Fibroblast of lung (primary cell): ENCODE measurements around the gene FGGY. TPM values are rescaled to one million over a fixed set of nuclear protein-coding genes. Genes with fewer than 3 reads are reported as not detected.

Experiments
- DNase-seq, 2 donors: peaks; one replicate each; pipeline versions ENCODE4 v3.0.0 to v3.0.0-alpha.2; 2010; ENCODE audit warnings: low read depth in 2 of 2
- H2AFZ ChIP-seq: 2 replicates; pipeline ENCODE4 v1.5.1; 2012; ENCODE audit warnings: low read length, control low read depth, inconsistent platforms
- H3K27ac ChIP-seq: 2 replicates; pipeline ENCODE4 v1.5.1; 2011; ENCODE audit warnings: low read length, control low read depth; ENCODE audit not compliant: insufficient read depth
- H3K27me3 ChIP-seq: 2 replicates; pipeline ENCODE4 v1.5.1; 2011; ENCODE audit warnings: mild to moderate bottlenecking, low read length; ENCODE audit not compliant: control insufficient read depth, insufficient read depth
- H3K36me3 ChIP-seq: 2 replicates; pipeline ENCODE4 v1.5.1; 2011; ENCODE audit warnings: low read length; ENCODE audit not compliant: control insufficient read depth, insufficient read depth
- H3K4me1 ChIP-seq: 2 replicates; pipeline ENCODE4 v1.5.1; 2011; ENCODE audit warnings: low read length; ENCODE audit not compliant: control insufficient read depth, insufficient read depth; ENCODE audit errors: extremely low read depth
- H3K4me2 ChIP-seq: 2 replicates; pipeline ENCODE4 v1.5.1; 2011; ENCODE audit warnings: low read length, control low read depth; ENCODE audit not compliant: insufficient read depth; ENCODE audit errors: extremely low read depth
- H3K4me3 ChIP-seq, 4 experiments: fragments of 200-600 bp in 1 of 4; sonication (generic) in 1 of 4; replicated peaks in 1 of 4; 2 replicates each; pipeline ENCODE4 v1.5.1; 2011 to 2016; ENCODE audit warnings: low read length in 4 of 4, low read depth in 3 of 4, mild to moderate bottlenecking in 3 of 4, control low read depth in 2 of 4, inconsistent platforms in 1 of 4, mixed read lengths in 1 of 4; ENCODE audit not compliant: insufficient read depth in 1 of 4; ENCODE audit errors: control extremely low read depth in 1 of 4
- H3K79me2 ChIP-seq: 2 replicates; pipeline ENCODE4 v1.5.1; 2012; ENCODE audit warnings: mild to moderate bottlenecking, low read length, inconsistent platforms; ENCODE audit not compliant: control insufficient read depth, insufficient read depth
- H3K9ac ChIP-seq: 2 replicates; pipeline ENCODE4 v1.5.1; 2011; ENCODE audit warnings: mild to moderate bottlenecking, low read length, control low read depth; ENCODE audit not compliant: insufficient read depth
- H3K9me3 ChIP-seq: 2 replicates; pipeline ENCODE4 v1.5.1; 2012; ENCODE audit warnings: low read depth, low read length; ENCODE audit not compliant: control insufficient read depth, insufficient read depth
- H4K20me1 ChIP-seq: 2 replicates; pipeline ENCODE4 v1.5.1; 2011; ENCODE audit warnings: low read length; ENCODE audit not compliant: control insufficient read depth, insufficient read depth; ENCODE audit errors: extremely low read depth
- EZH2 ChIP-seq: IDR thresholded peaks from 2 replicates; pipeline ENCODE4 v1.5.1; 2012; ENCODE audit warnings: low read length, control low read depth, mild to moderate bottlenecking; ENCODE audit errors: missing control alignments
- polyA plus RNA-seq, 2 donors: library from polyadenylated mRNA; depleted of rRNA in 1 of 2; stranded (reverse) in 1 of 2; unstranded in 1 of 2; fragments of >200 nt; gene quantifications; 2 replicates each; pipeline ENCODE4 v1.2.1, GENCODE V29; 2011 to 2012; ENCODE audit warnings: missing spikeins in 1 of 2
- total RNA-seq: library from RNA; depleted of rRNA; stranded (reverse); fragments of >200 nt; gene quantifications from 2 replicates; pipeline ENCODE4 v1.2.1, GENCODE V29; 2014
- TF ChIP-seq, protein P1 (sequence below), 2 donors: IDR thresholded peaks in 1 of 2; conservative IDR thresholded peaks in 1 of 2; 1 replicate in 1 of 2; 2 replicates in 1 of 2; pipeline ENCODE4 v1.5.1; 2011 to 2012; ENCODE audit warnings: low read length in 2 of 2, control low read depth in 1 of 2, inconsistent platforms in 1 of 2, low read depth in 1 of 2, mild to moderate bottlenecking in 1 of 2

The FGGY gene
- total and polyA plus RNA-seq, 2 donors (not counting 1 experiment from before 2014, with no cell fraction given), result 9.5 to 32.4 TPM

DNA sequence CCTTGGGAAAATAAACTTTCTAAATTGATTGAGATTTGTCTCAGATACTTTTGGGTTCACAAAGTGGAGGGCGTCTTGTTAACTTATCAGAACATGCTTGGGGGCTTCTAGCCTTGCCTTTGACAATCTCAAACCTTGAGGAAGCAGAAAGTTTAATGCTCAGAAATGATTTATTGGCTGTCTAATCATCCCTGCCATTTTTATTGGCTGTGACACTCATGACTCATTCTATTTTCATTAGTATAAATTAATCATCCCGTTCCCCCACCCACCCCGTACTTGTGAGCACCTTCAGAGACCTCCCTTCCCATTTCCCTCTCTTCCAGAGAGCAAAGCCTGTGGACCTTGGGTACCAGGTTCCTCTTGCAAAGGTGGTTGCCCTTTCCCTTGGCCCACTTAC lies 87.1 kb downstream of the FGGY start:
- no peaks in the 10 kb centered on the region for H3K27me3 ChIP-seq
- no peak for TF ChIP-seq EZH2
- TF ChIP-seq, protein P1, sequence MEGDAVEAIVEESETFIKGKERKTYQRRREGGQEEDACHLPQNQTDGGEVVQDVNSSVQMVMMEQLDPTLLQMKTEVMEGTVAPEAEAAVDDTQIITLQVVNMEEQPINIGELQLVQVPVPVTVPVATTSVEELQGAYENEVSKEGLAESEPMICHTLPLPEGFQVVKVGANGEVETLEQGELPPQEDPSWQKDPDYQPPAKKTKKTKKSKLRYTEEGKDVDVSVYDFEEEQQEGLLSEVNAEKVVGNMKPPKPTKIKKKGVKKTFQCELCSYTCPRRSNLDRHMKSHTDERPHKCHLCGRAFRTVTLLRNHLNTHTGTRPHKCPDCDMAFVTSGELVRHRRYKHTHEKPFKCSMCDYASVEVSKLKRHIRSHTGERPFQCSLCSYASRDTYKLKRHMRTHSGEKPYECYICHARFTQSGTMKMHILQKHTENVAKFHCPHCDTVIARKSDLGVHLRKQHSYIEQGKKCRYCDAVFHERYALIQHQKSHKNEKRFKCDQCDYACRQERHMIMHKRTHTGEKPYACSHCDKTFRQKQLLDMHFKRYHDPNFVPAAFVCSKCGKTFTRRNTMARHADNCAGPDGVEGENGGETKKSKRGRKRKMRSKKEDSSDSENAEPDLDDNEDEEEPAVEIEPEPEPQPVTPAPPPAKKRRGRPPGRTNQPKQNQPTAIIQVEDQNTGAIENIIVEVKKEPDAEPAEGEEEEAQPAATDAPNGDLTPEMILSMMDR (conservative IDR thresholded peaks at IDR 0.05 in 1 of 2, IDR thresholded peaks at IDR 0.05 in 1 of 2; ENCODE audit: low read depth in 1 of 2, low read length in 2 of 2), result no peak
- no peak for DNase-seq
- no peaks in the 10 kb centered on the region for H3K9me3 ChIP-seq
- H3K36me3 ChIP-seq, result no peaks in the 10 kb centered on the region
- H3K4me3 ChIP-seq, result no peak overlapping the region
- H3K9ac ChIP-seq, result no peak overlapping the region
- H3K27ac ChIP-seq, result no peak overlapping the region
- H4K20me1 ChIP-seq, result no peaks in the 10 kb centered on the region
- H3K79me2 ChIP-seq, result no peaks in the 10 kb centered on the region
- H3K4me1 ChIP-seq, result no peaks in the 10 kb centered on the region
- no peak overlapping the region for H2AFZ ChIP-seq
- no peak overlapping the region for H3K4me2 ChIP-seq

DNA sequence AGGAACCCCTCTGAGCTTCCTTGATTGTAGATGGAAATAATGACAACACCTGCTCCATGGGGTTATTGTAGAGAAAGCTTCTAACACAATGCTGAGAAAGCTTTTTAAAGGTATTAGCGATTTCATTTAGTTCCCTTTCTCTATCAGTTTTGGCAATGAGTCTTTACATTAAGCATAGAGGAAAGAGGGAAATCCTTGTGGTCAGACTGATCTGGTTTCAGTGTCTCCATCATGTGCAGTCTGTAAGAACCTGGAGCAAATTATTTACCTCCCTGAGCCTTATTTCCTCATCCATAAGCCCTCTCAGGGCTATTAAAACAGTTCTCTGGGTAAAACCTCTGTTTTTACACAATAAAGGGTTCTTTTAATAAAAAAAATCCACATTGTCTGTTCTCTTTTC lies 87.5 kb downstream of the FGGY start:
- H2AFZ ChIP-seq, result no peak overlapping the region
- no peaks in the 10 kb centered on the region for H3K36me3 ChIP-seq
- no peaks in the 10 kb centered on the region for H3K9me3 ChIP-seq
- DNase-seq, result no peak
- H3K4me2 ChIP-seq, result no peak overlapping the region
- no peaks in the 10 kb centered on the region for H4K20me1 ChIP-seq
- H3K4me3 ChIP-seq, result no peak overlapping the region
- no peaks in the 10 kb centered on the region for H3K4me1 ChIP-seq
- no peaks in the 10 kb centered on the region for H3K79me2 ChIP-seq
- no peak overlapping the region for H3K9ac ChIP-seq
- TF ChIP-seq, protein P1 (conservative IDR thresholded peaks at IDR 0.05 in 1 of 2, IDR thresholded peaks at IDR 0.05 in 1 of 2; ENCODE audit: low read depth in 1 of 2, low read length in 2 of 2), result no peak
- no peak for TF ChIP-seq EZH2
- no peaks in the 10 kb centered on the region for H3K27me3 ChIP-seq
- no peak overlapping the region for H3K27ac ChIP-seq

DNA sequence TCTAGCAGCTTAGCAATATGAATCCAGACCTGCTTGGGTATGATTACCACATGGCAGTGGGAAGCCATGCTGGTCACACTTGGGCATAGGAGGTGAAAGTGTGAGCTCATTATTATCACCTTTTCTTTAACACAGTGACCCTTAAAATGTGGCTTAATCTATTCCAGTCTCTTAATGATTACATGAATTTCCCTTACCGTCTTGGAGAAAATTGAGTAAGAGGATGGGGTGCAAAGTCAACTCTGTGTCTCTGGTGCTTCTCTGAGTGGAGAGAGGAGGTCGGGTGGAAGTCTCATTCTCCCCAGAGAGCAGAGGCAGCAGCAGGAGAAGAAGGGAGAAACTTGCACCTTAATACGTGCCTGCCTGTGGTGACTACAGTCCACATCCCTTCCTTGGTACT lies 91.3 kb downstream of the FGGY start:
- no peaks in the 10 kb centered on the region for H3K27me3 ChIP-seq
- no peaks in the 10 kb centered on the region for H3K4me1 ChIP-seq
- H3K9me3 ChIP-seq, result no peaks in the 10 kb centered on the region
- no peaks in the 10 kb centered on the region for H3K79me2 ChIP-seq
- H3K4me3 ChIP-seq, result no peak overlapping the region
- no peak for TF ChIP-seq EZH2
- TF ChIP-seq, protein P1 (conservative IDR thresholded peaks at IDR 0.05 in 1 of 2, IDR thresholded peaks at IDR 0.05 in 1 of 2; ENCODE audit: low read depth in 1 of 2, low read length in 2 of 2), result no peak
- H3K9ac ChIP-seq, result no peak overlapping the region
- no peak overlapping the region for H3K27ac ChIP-seq
- no peak for DNase-seq
- H4K20me1 ChIP-seq, result no peaks in the 10 kb centered on the region
- no peaks in the 10 kb centered on the region for H3K36me3 ChIP-seq
- H3K4me2 ChIP-seq, result no peak overlapping the region
- H2AFZ ChIP-seq, result no peak overlapping the region
